Measurements from ENCODE around the gene NHLRC3.

The NHLRC3 gene

GRCh38 chr13:39013462-39013861, 24.8 kb upstream of the NHLRC3 start:
- TF ChIP-seq TAF1 (IDR thresholded peaks at IDR 0.05; ENCODE audit: borderline replicate concordance, insufficient read depth, low read length): no peak
- TF ChIP-seq REST (IDR thresholded peaks at IDR 0.05; ENCODE audit: insufficient read depth in 1 of 2, low read depth in 2 of 2, low read length in 2 of 2): no peak
- TF ChIP-seq POLR2AphosphoS5 (IDR thresholded peaks at IDR 0.05; ENCODE audit: low read depth, low read length): no peak
- TF ChIP-seq SIN3A (IDR thresholded peaks at IDR 0.05; ENCODE audit: borderline replicate concordance, insufficient read depth, low read length): no peak
- no peak for TF ChIP-seq FOXP2 (optimal IDR thresholded peaks at IDR 0.05; ENCODE audit: borderline replicate concordance, extremely low read depth, extremely low read length, insufficient read depth)

DNA sequence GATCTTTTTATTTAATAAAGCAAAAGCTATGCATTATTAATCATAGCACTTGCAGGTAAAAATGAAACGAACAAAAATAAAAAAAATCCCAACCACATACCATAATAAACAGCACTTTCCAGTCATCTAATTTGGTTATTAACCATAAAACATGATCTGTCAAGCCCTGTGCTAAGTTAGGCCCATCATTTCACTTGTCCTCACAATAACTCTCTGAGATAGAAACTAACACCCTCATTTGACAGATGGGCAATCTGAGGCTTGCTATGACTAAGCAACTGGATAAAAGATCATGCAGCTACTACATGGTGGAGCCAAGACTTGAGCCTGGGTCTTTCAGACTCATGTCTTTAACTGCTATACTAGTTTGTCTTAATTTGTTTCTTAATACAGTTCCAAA, 22.2 kb upstream of the NHLRC3 start:
- TF ChIP-seq FOXP2 (optimal IDR thresholded peaks at IDR 0.05; ENCODE audit: borderline replicate concordance, extremely low read depth, extremely low read length, insufficient read depth) (no peak), SIN3A (IDR thresholded peaks at IDR 0.05; ENCODE audit: borderline replicate concordance, insufficient read depth, low read length) (no peak), REST (IDR thresholded peaks at IDR 0.05; ENCODE audit: insufficient read depth in 1 of 2, low read depth in 2 of 2, low read length in 2 of 2) (no peak), POLR2AphosphoS5 (IDR thresholded peaks at IDR 0.05; ENCODE audit: low read depth, low read length) (no peak), TAF1 (IDR thresholded peaks at IDR 0.05; ENCODE audit: borderline replicate concordance, insufficient read depth, low read length) (no peak)

GRCh38 chr13:39016787-39017186, 21.5 kb upstream of the NHLRC3 start:
- TF ChIP-seq FOXP2 (optimal IDR thresholded peaks at IDR 0.05; ENCODE audit: borderline replicate concordance, extremely low read depth, extremely low read length, insufficient read depth): no peak
- TF ChIP-seq TAF1 (IDR thresholded peaks at IDR 0.05; ENCODE audit: borderline replicate concordance, insufficient read depth, low read length): no peak
- TF ChIP-seq REST (IDR thresholded peaks at IDR 0.05; ENCODE audit: insufficient read depth in 1 of 2, low read depth in 2 of 2, low read length in 2 of 2): no peak
- TF ChIP-seq SIN3A (IDR thresholded peaks at IDR 0.05; ENCODE audit: borderline replicate concordance, insufficient read depth, low read length): no peak
- no peak for TF ChIP-seq POLR2AphosphoS5 (IDR thresholded peaks at IDR 0.05; ENCODE audit: low read depth, low read length)

DNA sequence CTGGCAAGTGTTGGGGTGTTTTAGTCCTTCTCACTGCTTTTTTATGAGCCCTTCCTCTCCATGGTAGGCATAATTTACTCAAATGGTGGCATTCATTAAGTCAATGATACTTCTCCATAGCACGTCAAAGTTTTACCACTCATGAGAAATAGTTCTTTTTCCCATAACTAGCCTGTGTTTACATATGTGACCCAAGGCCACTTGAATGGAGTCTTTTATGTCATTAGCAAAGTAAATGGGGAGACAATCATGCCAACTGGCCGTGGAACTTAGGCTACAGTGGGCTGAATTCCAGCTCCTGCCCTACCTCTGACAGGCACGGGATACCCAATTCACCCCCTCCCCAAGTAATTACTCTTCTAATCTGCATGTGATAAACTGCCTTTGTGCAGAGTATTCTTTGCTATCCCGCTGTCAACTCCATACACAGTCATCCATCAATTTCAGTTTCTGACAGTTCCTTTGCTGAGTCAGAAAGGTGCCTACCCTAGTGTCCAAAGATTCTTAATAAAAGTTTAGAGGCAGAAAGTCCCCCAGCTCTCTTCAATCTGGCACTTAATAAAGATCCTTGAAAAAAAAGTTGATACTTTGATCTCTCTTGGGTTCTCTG, 17.3 kb upstream of the NHLRC3 start:
- TF ChIP-seq SIN3A (IDR thresholded peaks at IDR 0.05; ENCODE audit: borderline replicate concordance, insufficient read depth, low read length) (no peak), REST (IDR thresholded peaks at IDR 0.05; ENCODE audit: insufficient read depth in 1 of 2, low read depth in 2 of 2, low read length in 2 of 2) (no peak), POLR2AphosphoS5 (IDR thresholded peaks at IDR 0.05; ENCODE audit: low read depth, low read length) (no peak), FOXP2 (optimal IDR thresholded peaks at IDR 0.05; ENCODE audit: borderline replicate concordance, extremely low read depth, extremely low read length, insufficient read depth) (no peak), TAF1 (IDR thresholded peaks at IDR 0.05; ENCODE audit: borderline replicate concordance, insufficient read depth, low read length) (no peak)
